ENCODE measurements around the gene SAMD3. TPM values are rescaled to one million over a fixed set of nuclear protein-coding genes. Genes with fewer than 3 reads are reported as not detected.

Gene SAMD3
- total RNA-seq, 1 experiment from 2014 or later = 0.39 TPM

DNA sequence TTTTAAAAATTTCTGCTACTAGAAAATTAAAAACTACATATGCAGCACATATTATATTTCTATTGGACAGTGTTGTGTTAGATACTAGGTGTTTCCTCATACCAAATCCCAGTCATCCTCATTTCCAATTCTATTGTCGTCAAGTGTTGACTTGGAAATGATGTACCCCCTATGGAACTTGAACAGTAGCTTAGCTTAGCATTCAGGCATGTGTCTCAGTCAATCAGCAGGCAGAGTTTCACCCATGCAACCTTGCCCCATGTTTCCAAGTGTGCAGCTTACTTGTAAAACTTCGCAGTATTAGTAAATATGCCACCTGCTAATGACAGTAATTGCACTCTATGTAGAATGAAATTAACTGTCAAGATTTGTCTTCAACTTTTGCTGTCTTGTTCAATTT is 59.5 kb downstream of the SAMD3 start:
- Histone ChIP-seq H2BK15ac (ENCODE audit: low read depth, low read length) (no peak overlapping the region), H3K23me2 (ENCODE audit: insufficient read length, low read depth, low read length, poor library complexity, severe bottlenecking) (no peaks in the 10 kb centered on the region), H4K8ac (replicated peaks; ENCODE audit: insufficient read length, low read depth, low read length) (no peak overlapping the region), H3K9me3 (ENCODE audit: control insufficient read depth, low read depth, low read length) (no peaks in the 10 kb centered on the region), H3K14ac (ENCODE audit: insufficient read depth, low read length) (no peak overlapping the region), H2BK5ac (ENCODE audit: insufficient read length, low read length) (no peak overlapping the region), H2BK20ac (ENCODE audit: low read depth, low read length, poor library complexity, severe bottlenecking) (no peak overlapping the region), H3K18ac (ENCODE audit: insufficient read length, low read depth, low read length) (no peak overlapping the region), H3K9ac (ENCODE audit: extremely low read depth, insufficient read length, low read length) (no peak overlapping the region), H3K4ac (ENCODE audit: low read depth, low read length) (no peak overlapping the region), H4K20me1 (ENCODE audit: control insufficient read depth, insufficient read depth, insufficient read length) (no peaks in the 10 kb centered on the region), H2AK5ac (ENCODE audit: insufficient read length, low read length) (no peak overlapping the region), H3K79me2 (ENCODE audit: insufficient read depth, low read length) (no peaks in the 10 kb centered on the region), H4K5ac (ENCODE audit: insufficient read length, low read depth, low read length) (no peak overlapping the region), H4K91ac (ENCODE audit: insufficient read length, low read depth, low read length) (no peak overlapping the region), H3K79me1 (ENCODE audit: insufficient read depth, low read depth, low read length, poor library complexity, severe bottlenecking) (no peaks in the 10 kb centered on the region), H3K27me3 (ENCODE audit: insufficient read depth, low read length) (no peaks in the 10 kb centered on the region), H3K27ac (ENCODE audit: insufficient read length, low read depth, low read length) (no peak overlapping the region), H2BK120ac (ENCODE audit: low read depth, low read length, poor library complexity, severe bottlenecking) (no peak overlapping the region), H2BK12ac (ENCODE audit: insufficient read length, low read depth, low read length) (no peak overlapping the region), H3K4me2 (ENCODE audit: insufficient read depth, insufficient read length, low read length) (no peak overlapping the region), H3K56ac (ENCODE audit: insufficient read length, low read depth, low read length) (no peak overlapping the region), H3K4me1 (ENCODE audit: insufficient read depth, low read length) (no peaks in the 10 kb centered on the region), H2AFZ (ENCODE audit: low read length) (no peak overlapping the region), H3K23ac (ENCODE audit: insufficient read length, low read depth, low read length) (no peak overlapping the region), H3T11ph (ENCODE audit: low read length) (no peak overlapping the region)
- Mint-ChIP-seq H3K36me3 (ENCODE audit: insufficient read depth in 1 of 3, low read depth in 3 of 3) (peaks cover 0 to 15% (median 10%) of the 10 kb centered on the region in 3 experiments; a peak in 6 of 7 replicates), H3K9me3 (peaks cover 6 to 8% of the 10 kb centered on the region in 2 experiments; a peak in 2 of 5 replicates), H3K4me3 (no peak overlapping the region), H3K27ac (no peak overlapping the region), H3K4me1 (peaks cover 5 to 9% of the 10 kb centered on the region in 2 experiments), H3K27me3 (ENCODE audit: low read depth) (no peaks in the 10 kb centered on the region)
- TF ChIP-seq, protein P1, sequence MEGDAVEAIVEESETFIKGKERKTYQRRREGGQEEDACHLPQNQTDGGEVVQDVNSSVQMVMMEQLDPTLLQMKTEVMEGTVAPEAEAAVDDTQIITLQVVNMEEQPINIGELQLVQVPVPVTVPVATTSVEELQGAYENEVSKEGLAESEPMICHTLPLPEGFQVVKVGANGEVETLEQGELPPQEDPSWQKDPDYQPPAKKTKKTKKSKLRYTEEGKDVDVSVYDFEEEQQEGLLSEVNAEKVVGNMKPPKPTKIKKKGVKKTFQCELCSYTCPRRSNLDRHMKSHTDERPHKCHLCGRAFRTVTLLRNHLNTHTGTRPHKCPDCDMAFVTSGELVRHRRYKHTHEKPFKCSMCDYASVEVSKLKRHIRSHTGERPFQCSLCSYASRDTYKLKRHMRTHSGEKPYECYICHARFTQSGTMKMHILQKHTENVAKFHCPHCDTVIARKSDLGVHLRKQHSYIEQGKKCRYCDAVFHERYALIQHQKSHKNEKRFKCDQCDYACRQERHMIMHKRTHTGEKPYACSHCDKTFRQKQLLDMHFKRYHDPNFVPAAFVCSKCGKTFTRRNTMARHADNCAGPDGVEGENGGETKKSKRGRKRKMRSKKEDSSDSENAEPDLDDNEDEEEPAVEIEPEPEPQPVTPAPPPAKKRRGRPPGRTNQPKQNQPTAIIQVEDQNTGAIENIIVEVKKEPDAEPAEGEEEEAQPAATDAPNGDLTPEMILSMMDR (conservative IDR thresholded peaks at IDR 0.05) = no peak
- no CpG with 5 or more reads among the region's 2 CpGs for WGBS (ENCODE audit: extremely low coverage, insufficient read length, low lambda C conversion rate)
- no peak for DNase-seq
